HG02840 (cell line): ENCODE measurements around the gene FIS1.
"Not testable (repeated sequence)": the region's sequence is repeated elsewhere in the genome, so short reads cannot be mapped to it uniquely, and the experiment has no call there.

Experiments used
- ATAC-seq: cut with Tn5 transposase; IDR thresholded peaks from one replicate; pipeline ENCODE4 v1.9.1; 2021; ENCODE audit warnings: mild to moderate bottlenecking, moderate library complexity, moderate number of reproducible peaks; ENCODE audit not compliant: unreplicated experiment, low FRiP score

The FIS1 gene

DNA sequence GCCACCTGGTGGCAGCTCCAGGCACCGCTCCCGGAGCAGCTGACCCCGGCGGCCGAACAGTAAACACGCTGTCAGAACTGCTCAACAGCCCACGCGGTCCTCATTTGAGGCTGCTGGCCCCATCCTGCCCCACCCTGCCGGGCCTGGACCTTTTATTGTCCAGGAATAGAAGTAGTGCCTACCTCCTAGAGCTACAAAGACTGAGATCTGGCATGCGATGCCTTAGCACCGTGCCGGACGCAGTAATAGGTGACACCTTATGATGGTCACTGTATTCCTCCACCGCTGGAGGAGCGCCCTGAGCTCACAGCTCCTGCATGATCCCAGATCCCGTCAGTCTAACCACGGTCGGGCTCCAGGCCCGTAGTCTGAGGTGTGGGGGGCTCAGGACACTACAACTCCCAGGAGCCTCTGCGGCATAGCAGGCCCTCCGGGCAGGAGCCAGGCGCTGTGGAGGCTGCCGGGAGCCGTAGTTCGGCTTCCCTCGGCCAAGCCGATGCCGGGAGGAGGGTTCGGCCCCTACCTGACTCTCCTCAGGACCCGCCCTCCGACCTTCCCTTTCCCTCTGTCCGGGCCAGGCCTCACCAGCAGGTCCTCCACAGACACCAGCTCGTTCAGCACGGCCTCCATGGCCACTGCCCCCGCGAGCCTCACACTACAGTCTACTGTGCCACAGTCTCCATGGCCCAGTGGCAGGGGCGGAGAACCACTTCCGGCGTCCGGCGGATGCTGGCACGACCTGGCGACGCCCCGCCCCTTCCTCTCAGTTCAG lies at the start of gene FIS1:
Gene FIS1 (minus strand): TSS at position 707 of the 772 bp plus-strand sequence. CDS start 77 bp downstream, at position 630.
- ATAC-seq: peak; percentile 91

DNA sequence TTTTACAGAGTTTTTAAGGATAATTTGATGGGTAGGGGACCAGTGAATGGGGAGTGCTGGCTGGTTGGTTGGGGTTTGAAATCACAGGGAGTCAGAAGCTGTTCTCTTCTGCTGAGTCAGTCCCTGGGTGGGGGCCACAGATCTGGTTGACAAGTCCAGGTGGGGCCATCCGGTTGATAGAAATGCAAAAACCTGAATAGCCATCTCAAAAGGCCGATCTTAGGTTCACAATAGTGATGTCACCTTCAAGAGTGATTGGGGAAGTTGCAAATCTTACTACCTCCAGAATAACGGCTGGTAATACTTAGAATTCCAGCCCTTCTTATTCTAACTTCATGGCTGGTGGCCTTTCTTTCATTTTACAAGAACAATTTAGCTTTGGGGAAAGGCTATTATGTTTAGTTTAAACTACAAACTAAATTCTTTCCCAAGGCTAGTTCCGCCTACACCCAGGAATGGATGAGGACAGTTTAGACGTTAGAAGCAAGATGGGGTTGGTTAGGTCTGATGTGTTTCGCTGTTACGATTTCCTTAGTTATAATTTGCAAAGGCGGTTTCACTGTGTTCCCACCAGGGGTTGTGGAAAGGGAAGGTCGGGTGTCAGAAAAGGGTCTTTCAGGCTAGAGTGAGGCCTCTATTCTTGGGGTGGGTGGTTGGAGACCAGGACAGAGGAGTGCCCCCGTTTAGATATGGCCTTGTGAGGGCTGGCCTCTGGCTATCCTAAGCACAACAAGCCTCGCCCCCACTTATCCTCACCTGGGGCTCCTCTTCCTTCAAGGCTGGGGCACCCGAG lies 49.4 kb upstream of the FIS1 start:
- ATAC-seq: no peak

DNA sequence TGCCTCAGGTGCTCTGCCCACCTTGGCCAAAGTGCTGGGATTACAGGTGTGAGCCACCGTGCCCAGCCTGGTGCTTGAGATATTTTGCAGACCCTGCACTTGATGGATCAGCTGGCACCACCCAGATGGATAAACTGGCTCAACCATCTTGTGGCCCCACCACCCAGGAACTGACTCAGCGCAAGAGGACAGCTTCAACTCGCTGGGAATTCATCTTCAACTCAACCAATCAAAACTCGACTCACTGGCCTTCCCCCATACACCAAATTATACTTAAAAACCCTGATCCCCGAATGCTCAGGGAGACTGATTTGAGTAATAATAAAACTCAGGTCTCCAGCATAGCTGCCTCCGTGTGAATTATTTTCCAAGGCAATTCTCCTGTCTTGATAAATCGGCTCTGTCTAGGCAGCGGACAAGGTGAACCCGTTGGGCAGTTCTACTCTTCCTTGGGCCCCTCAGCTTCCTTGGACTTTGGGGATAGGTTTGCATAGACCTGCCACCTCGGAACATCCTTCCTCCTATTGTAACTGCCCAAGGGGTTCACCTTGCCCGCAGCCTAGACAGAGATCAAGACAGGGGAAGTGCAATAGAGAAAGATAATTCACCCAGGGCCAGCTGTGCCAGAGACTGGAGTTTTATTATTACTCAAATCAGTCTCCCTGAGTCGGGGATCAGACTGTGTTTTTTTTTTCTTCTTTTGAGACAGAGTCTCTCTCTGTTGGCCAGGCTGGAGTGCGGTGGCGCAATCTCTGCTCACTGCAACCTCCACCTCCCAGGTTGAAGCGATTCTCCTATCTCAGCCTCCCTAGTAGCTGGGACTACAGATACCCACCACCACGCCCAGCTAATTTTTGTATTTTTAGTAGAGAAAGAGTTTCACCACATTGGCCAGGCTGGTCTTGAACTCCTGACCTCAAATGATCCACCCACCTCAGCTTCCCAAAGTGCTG lies 48.5 kb upstream of the FIS1 start:
- not testable (repeated sequence) for ATAC-seq

DNA sequence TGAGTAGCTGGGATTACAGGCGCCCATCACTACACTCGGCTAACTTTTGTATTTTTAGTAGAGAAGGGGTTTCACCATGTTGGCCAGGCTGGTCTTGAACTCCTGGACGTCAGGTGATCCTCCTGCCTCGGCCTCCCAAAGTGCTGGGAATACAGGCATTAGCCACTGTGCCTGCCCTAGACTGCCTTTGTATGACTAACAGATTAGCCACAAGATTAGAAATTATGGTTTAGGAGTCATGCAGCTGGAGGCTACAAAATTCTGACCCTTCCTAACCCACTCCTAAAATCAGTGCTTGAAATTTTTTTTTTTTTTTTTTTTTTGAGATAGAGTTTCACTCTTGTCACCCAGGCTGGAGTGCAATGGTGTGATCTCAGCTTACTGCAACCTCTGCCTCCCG lies 47.7 kb upstream of the FIS1 start:
- not testable (repeated sequence) for ATAC-seq

DNA sequence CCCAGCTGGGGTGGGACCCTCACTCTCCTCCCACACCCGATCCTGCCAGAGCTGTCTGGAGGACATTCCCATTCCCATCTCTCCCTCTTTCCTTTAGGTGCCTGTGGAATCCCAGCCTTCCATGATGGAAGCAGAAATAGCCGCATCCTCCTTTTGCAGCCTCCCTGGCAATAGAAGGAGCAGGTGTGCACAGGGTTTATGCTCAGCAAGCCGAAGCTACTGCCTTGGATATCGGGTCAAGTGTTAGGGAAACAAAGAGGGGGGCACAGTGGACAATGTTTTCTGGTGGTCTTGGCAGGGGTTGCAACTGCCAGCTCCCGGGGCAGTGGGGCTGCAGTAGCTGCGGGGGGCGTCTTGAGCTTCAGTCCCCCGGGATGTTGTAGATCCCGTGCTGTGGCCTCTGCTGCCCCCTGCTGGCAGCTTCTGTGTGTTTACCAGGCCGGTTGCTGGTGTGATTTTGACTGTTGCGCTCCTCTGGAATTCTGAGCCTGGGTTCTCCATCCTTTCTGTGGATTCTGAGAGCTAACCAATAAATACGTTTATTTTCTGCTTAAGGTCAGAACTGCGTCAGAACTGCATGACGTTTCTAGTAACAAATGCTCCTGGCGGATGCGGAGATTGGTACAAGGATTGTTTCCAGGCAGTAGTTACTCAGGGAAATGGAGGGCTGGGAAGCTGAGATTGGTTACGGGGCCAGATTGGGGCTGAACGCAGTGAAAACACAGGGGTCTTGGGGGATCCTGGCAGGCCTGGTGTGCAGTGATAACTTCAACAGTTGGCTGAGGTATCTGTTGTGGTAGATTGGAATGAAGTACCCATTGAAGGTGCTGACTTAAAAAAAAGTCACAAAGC lies 45.5 kb upstream of the FIS1 start:
- ATAC-seq: not testable (repeated sequence)

DNA sequence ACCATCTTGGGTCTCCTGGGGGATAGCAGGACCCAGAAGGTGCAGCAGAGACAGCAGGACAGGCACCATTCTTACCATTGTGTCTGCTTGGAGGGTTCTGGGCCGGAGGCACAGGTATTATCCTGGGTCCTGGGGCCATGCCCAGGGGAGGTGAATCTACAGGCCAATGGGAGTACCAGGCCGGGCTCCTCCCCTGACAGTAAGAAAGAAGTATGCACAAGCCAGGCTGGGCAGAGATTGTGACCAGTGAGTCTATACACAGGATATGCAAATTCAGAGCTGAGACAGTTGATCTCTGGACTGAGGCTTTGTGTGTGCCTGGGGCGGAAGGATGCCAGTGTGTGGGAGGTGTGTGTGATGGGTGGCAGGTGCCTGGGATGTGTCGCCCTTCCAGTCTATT lies 44.8 kb upstream of the FIS1 start:
- not testable (repeated sequence) for ATAC-seq

DNA sequence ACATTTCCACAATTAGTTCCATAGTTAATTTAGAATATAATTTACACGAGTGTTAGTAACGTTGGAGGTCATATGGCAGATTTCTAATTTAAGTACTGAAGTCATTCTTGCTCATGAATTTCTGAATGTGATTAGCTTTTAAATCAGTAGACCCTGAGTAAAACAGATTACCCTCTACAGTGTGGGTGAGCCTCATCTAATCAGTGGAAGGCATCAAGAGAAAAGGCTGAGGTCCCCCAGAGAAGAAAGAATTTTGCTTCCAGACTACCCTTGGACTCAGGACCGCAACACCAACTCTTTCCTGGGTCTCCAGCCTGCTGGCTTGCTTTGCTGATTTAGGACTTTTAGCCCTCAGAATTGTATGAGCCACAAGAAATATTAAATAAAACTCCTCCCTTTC lies 43.6 kb upstream of the FIS1 start:
- no peak for ATAC-seq

DNA sequence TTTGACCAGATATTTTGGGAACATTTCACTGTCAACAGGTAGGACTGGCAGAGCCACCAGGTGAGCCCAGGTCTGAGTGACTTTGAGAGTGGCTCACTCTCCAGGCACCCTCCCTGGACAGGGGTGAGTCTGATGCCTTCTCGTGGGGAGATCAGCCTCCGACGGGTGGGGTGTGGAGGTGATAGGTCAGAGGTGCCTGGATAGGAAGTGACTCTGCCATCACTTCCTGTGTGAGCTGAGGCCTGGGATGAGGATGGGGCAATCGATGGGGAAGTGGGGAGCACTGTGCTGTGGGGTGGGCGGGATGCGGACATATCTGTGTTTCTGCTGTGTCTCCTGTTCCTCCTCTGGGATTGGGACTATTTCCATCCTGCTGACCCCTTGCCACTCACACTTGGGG lies 42.2 kb upstream of the FIS1 start:
- no peak for ATAC-seq

DNA sequence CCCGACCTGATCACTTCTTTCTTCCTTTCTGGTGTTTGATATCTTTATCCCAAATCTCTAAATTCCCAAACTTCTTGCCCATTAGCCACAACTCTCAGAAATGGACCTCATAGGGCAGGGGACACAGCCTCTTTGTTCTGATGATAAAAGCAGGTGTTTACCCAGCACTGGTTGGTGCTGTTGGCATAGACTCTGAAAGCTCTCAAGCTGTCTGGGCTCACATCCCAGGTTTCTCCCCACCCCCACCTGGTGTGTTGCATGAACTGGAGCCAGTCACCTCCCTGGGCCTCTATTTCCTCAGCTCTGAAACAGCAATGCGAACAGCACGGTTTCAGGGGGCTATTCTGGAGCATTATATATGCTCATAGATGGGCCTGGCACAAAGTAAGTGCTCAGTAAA lies 41.0 kb upstream of the FIS1 start:
- ATAC-seq: not testable (repeated sequence)

DNA sequence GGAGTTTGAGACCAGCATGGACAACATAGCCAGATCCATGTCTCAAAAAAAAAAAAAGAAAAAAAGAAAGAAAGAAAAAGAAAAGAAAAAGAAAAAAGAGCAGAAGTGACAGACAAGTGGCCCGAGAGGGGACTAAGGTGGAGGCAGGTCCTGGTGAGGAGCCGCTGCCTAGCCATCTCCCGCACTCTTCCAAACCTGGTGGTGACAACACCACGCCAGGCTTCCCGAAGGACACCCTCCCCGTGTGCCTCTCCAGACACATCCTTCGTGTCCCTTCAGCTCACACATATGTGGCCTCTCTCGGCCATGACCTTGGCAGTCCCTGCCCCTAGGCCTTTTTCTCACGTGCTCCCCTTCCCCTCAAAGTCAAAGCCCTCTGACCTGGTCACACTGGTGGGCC lies 40.3 kb upstream of the FIS1 start:
- no peak for ATAC-seq

DNA sequence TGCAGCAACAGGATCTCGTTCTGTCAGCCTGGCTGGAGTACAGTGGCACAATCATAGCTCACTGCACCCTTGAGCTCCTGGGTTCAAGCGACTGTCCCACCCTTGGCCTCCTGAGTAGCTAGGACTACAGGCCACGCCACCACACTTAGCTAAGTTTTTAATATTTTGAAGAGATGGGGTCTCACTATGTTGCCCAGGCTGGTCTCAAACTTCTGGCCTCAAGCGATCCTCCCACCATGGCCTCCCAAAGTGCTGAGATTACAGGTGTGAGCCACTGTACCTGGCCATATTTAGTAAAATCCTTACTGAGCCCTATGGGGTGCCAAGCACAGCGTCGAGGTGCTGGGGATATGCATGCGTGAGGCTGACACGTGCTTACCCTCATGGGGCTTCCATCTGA lies 36.0 kb upstream of the FIS1 start:
- ATAC-seq: not testable (repeated sequence)

DNA sequence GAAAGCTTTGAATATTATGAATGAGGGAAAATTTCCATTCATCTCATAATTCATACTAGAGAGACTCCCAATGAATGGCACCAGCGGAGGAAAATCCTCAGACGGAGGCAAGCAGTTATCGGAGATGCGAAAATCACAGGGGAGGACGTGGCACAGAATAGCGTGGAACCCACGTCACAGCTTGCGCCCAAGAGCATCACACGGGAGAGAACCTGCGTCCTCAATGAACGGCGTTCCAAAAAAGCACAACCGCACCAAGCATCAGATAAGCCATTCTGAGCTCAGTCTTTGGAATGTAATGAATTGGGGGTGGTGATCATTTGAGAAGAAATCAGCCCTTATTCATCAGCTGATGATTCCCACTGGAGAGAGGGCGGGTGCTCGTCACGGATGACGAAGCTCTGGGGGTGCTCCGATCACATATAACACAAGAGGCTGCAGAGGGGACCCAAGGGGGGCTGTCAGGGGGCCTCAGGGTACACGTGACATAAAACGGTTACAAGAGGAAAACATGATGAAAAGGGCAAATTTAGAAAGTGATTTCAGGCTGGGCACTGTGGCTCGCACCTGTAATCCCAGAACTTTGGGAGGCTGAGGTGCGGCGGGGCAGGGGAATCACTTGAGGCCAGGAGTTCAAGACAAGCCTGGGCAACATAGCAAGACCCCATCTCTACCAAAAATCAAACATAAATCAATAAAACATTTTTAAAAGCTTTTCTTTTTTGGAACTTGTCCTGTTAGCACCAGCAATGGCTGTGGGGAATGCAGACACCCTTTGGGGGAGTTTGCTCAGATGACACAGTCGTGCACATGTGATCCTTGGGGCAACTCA lies 33.8 kb upstream of the FIS1 start:
- no peak for ATAC-seq

DNA sequence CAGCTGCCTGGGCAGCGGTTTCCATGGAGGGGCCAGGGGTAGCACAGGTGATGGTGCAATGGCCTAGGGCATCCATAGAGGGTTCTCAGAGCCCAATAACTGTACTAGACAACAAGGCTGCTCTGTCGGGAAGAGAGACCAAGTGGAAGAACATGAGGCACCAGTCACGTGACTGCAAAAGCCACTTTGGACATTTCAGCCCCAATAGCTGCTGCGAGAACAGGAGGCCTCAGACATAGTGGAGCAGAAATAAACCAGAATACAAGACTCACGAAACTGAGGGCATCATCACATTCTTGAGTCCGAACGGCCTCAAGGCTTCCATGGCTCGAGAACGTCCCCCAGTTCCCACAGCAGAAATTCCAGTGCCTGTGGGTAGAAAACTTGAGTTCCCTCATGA lies 32.3 kb upstream of the FIS1 start:
- ATAC-seq: no peak

DNA sequence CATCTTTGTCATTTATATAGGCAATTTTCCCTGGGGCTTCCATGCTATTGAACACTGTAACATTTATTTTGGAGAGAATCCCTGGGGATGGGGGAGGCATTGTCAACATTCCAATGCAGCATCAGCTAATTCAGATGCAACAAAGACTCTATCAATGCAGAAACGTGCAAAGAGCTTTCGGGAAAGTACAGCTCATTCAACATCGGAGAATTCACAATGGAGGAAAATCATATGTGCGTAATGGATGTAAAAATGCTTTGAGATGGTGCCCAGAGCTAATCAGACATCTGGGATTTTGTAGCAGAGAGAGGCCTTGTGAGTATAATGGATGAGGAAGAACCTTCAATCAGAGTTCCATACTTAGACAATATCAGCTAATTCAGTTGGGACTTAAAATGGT lies 28.3 kb upstream of the FIS1 start:
- no peak for ATAC-seq

DNA sequence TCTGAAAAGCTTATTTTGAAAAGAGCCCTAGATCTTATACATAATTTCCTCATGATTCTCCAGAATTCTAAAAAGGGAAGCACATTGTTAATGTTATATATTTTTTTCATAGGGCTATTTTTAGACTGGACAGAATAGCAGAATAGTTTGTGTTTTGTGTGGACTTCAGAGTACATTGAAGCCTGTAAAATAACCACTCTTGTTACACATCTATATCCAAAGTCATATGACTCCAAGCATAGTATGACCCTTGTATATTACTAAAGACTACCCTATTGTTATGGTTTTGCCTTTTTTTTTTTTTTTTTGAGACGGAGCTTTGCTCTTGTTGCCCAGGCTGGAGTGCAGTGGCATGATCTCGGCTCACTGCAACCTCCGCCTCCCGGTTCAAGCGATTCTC lies 26.1 kb upstream of the FIS1 start:
- ATAC-seq: no peak

DNA sequence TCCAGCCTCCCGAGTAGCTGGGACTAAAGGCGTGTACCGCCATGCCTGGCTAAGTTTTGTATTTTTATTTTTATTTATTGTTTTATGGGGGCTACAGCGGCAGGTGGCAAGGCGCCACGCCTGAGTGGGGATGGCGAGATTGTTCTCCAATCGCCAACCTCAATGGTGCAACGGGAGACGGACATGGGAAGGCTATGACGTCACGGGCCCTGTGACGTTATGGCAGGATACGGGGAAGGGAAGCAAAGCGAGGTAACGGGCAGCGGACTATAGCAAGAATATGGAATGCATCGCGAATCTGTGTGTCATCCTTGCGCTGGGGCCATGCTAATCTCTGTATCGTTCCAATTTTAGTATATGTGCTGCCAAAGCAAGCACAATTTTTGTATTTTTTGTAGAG lies 24.8 kb upstream of the FIS1 start:
- ATAC-seq: no peak

DNA sequence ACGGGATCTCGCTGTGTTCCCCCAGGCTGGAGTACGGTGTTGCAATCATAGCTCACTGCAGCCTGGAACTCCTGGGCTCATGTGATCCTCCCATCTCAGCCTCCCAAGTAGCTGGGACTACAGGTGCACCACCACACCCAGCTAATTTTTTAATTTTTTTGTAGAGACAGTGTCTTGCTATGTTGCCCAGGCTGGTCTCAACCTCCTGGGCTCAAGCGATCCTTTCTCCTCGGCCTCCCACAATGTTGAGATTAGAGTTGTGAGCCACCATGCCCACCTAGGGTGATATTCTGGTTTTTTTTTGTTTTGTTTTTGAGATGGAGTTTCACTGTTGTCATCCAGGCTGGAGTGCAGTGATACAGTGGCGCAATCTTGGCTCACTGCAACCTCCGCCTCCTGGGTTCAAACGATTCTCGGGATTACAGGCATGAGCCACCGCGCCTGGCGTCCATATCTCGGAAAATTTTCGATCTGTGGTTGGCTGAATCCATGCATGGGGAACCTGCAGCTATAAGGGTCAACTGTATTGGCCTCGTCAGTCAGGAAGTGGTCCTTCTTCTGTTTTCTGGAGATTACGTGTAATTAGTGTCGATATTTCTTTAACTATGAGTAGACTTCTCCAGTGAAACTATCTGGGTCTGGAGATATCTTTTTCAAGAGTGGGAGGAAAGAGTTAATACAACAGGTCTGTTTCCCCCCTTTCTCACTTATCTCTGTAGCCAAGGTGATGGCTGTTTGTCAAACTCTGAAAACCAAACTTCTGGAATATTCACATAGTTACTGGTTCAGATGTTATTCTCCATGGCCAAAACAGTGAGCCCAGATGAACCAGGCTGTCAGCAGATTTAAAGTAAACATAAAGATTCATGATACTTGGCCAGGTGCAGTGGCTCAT lies 21.0 kb upstream of the FIS1 start:
- no peak for ATAC-seq

DNA sequence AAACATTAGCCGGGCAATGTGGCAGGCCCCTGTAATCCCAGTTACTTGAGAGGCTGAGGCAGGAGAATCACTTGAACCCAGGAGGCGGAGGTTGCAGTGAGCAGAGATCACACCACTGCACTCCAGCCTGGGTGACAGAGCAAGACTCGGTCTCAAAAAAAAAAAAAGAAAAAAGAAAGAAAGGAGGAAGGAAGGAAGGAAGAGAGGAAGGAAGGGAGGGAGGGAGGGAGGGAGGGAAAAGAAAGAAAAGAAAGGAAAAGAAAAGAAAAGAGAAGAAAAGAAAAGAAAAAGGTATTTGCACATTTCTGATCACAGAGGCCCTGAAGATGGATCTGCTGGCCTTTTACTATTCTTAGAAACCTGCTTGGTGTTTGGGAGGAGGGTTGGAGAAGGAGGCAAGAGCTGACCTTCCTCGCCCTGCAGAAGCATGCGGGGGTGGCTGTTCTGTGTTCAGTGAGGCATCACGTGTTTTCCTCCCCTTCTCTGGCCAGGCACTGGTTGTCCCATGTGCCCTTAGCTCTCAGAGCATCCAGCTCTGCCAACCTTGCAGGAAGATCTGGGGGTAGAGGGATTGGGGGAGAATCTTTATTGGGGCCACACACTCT lies 19.3 kb upstream of the FIS1 start:
- ATAC-seq: not testable (repeated sequence)
